NT2/D1 (cell line): ENCODE results near the gene ZKSCAN3.

Experiments used
- SUZ12 ChIP-seq: IDR thresholded peaks from 2 replicates; pipeline ENCODE4 v1.6.1; 2011; ENCODE audit not compliant: insufficient read length, insufficient read depth; ENCODE audit errors: extremely low read depth
- YY1 ChIP-seq: IDR thresholded peaks from 2 replicates; pipeline ENCODE4 v1.6.1; 2011; ENCODE audit not compliant: insufficient read length, insufficient read depth

GRCh38 chr6:28311139-28311823 lies 38.5 kb upstream of the ZKSCAN3 start:
- TF ChIP-seq SUZ12 (no peak), YY1 (no peak)
